GM15510 (cell line): ENCODE data around the gene NSUN4.

Source experiments
- POLR2A ChIP-seq: IDR thresholded peaks from 3 replicates; pipeline ENCODE4 v1.6.1; 2011; ENCODE audit warnings: borderline replicate concordance; ENCODE audit not compliant: insufficient read length; ENCODE audit errors: extremely low read depth

The NSUN4 gene

DNA sequence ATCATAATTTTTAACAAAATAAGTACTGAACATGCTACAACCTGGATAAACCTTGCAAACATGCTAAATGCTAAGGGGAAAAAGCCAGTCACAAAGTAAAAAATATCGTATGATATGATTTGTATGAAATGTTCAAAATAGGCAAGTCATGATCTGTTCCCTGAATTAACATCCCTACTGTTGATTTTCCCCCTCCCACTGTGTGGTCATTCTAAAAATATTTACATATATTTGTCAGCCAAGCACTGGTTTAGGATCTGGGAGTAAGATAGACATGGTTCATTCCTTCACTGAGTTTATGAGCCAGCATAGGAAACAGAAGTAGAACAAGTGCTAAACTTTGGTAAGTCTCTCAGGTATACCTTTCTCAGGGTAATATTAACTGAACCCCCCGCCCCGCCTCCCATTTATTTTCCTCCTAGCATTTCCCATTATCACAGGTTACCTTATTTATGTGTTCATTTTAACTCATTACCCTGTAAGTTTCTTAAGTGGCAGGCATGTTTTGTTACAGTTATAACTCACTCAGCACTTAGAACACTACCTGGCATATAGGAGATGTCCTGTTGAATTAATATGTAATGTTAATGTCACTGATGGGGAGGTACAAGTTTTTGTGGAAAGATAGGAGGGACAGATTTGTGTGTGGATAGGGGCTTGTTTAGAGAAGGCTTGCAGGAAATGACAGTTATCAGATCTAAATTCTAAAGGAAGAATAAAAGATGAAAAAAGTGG lies 24.8 kb upstream of the NSUN4 start:
- TF ChIP-seq POLR2A = no peak

- no peak for TF ChIP-seq POLR2A
These were observed 23.3 kb upstream of the NSUN4 start for GRCh38 chr1:46317323-46317722.

DNA sequence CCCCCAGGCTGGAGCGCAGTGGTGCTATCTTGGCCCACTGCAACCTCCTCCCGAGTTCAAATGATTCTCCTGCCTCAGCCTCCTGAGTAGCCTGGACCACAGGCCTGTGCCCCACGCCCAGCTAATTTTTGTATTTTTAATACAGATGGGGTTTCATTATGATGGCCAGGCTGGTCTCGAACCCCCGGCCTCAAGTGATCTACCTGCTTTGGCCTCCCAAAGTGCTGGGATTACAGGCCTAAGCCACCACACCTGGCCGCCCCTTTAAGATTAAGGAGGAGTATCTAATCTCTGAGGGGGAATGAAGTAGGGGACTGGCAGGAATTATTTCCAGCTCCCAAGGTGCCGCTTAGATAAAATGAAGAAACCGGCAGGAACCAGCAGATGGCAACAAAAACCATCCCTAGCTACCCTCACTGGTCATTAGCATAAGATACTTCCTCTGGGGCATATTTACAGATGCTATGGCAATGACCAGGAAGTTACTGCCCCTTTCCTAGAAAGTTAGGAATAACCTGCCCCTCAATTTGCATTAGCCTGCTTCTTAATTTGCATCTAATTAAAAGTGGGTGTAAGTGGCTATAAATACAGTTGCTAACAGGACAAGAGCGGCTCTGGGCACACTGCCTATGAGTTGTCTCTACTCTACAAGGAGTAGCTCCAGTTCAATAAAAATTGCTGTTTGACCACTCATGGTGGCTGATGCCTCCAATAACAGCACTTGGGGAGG lies 7.1 kb upstream of the NSUN4 start:
- peak; percentile 82 for TF ChIP-seq POLR2A

DNA sequence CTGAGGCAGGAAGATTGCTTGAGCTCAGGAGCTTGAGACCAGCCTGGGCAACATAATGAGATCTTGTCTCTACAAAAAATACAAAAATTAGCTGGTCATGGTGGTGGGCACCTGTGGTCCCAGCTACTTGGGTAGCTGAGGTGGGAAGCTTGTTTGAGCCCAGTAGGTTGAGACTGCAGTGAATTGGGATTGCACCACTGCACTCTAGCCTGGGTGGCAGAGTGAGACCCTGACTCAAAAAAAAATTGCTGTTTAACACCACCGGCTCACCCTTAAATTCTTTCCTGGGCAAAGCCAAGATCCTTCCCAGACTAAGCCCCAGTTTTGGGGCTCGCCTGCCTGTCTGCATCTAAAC lies 6.6 kb upstream of the NSUN4 start:
- peak; percentile 42 for TF ChIP-seq POLR2A

DNA sequence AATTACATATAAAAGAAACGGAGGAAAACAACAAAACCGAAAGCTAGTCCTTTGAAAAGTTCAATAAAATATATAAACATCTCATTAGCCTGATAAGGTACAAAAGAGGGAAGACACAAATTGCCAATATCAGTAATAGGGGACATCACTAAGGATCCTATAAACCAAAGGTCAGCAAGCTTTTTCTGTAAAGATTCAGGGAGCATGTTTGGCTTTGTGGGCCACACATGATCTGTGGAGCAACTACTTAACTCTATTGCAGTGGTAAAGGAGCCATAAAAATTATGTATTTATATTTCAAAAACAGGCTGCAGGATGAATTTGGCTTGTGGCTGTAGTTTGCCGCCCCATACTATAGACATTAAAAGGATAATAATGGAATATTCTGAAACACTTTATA lies 5.5 kb upstream of the NSUN4 start:
- no peak for TF ChIP-seq POLR2A

DNA sequence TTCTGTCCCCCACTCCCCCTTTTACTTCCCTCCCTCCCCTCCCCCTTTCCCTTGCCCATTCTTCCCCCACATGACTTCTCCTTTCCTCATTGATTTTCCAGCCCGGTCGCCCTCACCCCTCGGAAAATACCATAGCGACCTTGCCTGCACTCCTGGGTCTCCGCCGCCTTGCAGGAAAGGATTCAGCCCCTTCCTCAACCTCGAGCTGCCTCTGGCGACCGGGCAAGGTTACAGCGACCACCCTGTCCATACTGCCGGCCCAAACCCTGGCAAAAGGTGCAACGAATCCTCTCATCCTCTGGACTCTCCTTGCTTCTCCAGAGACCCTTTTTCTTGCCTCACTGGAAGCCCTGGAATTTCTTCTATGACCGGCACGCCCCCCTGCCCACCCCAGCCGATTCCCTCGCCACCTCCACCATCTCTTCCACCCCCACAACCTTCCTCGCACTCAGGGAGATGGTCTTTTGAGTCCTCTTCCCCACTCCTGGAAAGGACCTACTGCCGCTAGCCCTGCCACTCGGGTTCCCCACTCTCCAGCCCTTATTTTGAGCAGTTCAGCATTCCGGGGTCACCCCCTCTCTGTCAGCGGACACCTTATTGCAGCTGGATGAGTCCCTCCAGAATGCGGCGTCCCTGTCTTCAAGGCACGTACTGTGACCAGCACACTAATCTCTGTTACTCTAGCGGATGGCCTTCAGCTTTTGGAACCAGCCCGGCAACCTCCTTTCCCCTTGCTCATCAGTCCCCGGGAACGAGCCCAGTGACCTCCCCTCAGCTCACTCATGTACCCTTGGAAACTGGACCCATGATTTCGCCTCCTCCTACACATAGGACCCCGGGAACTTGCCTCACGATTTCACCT lies 846 bp downstream of the NSUN4 start:
- TF ChIP-seq POLR2A = no peak

GRCh38 chr1:46342084-46342656 lies 1.6 kb downstream of the NSUN4 start:
- TF ChIP-seq POLR2A = no peak

DNA sequence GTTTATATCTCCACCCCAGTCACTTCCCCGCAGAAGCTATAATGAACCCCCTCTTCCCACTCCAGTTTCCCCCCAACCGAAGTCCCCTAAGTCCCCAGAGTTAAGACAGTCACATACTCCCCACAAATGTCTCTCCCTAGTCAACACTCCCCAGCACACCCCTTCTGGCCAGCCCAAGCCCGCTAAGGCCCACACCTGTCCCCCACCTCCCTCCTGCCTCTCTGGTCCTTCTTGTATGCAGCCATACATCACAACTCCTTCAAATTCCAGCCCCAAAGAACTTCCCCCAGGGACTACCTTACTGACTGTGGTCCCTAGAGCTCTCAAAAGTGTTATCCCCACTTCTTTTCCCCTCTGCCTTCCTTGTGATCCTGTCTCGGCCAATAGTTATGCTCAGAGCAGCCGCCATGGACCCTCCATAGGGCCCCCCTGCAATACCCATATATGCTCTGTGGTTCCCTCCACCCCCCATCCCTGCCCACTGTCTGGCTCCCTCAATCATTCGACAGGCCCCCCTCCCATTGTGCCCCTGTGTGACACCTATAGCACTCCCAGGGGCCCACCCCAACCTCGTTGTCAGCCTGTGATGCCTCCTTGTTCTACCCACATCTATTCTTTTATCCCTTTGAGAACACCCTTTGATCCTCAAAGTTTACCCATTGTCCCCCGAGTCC lies 2.2 kb downstream of the NSUN4 start:
- TF ChIP-seq POLR2A = no peak

DNA sequence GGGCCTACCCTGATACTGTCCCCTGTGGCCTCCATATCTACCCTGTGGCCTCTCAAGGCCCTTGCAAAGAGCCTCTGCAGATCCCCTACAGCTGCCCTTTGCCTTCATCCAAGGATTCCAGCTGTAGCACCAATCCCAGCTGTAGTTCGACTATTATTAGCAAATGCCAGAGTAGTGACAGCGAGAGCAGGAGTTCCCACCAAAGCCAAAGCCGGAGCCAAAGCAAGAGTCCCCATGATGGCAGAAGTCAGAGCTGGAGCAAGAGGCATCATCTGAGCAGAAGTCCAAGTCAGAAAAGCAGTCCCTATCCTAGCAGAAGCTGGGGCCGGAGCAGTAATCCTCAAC lies 2.7 kb downstream of the NSUN4 start:
- no peak for TF ChIP-seq POLR2A

DNA sequence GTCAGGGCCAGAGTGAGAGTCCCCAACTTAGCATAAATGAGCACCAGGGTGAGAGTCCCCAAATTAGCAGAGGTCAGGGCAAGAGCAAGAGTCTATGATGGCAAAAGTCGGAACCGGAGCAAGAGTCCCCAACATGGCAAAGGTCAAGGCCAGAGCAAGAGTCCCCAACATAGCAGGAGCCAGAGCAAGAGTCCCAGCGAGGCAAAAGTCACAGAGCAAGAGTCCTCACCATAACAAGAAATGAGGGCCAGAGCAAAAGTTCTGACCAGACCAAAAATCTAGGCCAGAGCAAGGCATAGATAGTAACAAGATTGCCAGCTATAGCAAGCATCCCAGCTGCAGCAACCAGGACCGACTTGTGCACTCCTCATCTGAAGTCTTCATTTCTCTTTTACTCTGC lies 3.1 kb downstream of the NSUN4 start:
- no peak for TF ChIP-seq POLR2A

DNA sequence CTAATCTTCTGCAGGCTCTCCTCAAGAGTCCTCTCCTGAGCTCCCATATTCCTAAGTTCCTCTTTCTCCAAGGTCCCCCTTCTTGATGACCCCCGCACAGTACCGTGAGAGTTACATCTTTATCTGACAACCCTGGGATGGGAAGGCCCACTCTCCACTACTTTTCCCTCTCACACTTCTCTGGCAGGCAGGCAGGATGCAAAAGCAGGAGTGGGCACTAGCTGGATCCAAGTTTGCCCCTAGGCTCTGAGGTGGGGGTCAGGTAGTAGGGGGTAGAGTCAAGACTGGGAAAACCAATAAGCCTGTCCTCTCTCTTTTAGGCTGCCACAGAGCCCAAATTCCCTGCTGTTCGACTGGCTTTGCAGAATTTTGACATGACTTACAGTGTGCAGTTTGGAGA lies 3.9 kb downstream of the NSUN4 start:
- TF ChIP-seq POLR2A = no peak

GRCh38 chr1:46345281-46345680 lies 4.7 kb downstream of the NSUN4 start:
- no peak for TF ChIP-seq POLR2A

GRCh38 chr1:46352363-46352762 lies 11.8 kb downstream of the NSUN4 start:
- no peak for TF ChIP-seq POLR2A

- TF ChIP-seq POLR2A = no peak
These were observed 21.6 kb downstream of the NSUN4 start for GRCh38 chr1:46362158-46362557.

DNA sequence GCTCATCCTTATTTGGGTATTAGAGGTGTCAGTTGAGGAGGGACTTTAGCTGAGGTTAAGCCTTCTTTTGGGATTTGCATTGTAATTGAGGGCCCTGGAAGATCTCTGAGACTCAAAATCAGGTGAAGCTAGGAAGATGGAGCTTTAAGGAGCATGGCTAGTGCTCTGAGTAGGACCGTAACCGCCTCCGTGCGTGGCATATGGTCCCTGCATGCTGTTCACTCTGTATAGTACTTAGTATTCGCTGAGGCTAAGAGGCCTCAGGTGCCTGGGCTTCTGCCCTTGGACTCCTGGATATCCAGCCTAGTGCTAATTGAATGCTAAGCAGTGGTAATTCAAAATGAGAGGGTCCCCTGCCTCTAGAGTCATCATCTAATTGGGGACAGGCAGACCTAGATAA lies 22.5 kb downstream of the NSUN4 start:
- no peak for TF ChIP-seq POLR2A
